ENCODE measurements around the gene NEURL1. TPM values are rescaled to one million over a fixed set of nuclear protein-coding genes. Genes with fewer than 3 reads are reported as not detected.
"Not testable (repeated sequence)": the region's sequence is repeated elsewhere in the genome, so short reads cannot be mapped to it uniquely, and the experiment has no call there.

Gene NEURL1
- total and polyA plus RNA-seq, 9 donors: 0.28 to 5.6 (median 3.1) TPM

DNA sequence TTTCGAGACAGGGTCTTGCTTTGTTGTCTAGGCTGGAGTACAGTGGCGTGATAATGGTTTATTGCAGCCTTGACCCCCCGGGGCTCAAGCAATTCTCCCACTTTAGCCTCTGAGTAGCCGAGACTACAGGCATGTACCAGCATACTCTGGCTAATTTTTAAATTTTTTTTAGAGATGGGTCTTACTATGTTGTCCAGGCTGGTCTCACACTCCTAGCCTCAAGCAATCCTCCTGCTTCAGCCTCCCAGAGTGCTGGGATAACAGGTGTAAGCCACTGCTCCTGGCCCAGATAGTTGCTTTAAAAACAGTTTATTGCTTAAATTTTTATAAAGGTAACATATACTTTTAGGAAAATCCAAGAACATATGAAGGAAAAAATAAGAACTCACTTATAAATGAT lies 26.3 kb downstream of the NEURL1 start:
- intact Hi-C loops (cut with DNase I): no loop called here
- Histone ChIP-seq H3K9me3 (no peaks in the 10 kb centered on the region), H3K36me3 (no peaks in the 10 kb centered on the region), H3K27me3 (no peaks in the 10 kb centered on the region), H3K4me3 (no peak overlapping the region), H3K4me1 (ENCODE audit: insufficient read depth) (peaks cover 1% of the 10 kb centered on the region), H3K27ac (no peak overlapping the region)
- WGBS, 3 donors: 45 to 75% (median 73%) methylated on average over 4 of the region's 4 CpGs
- DNase-seq: no peak
- TF ChIP-seq EP300 (IDR thresholded peaks at IDR 0.05) (no peak), POLR2A (IDR thresholded peaks at IDR 0.05) (no peak), CTCF (IDR thresholded peaks at IDR 0.05) (no peak)

DNA sequence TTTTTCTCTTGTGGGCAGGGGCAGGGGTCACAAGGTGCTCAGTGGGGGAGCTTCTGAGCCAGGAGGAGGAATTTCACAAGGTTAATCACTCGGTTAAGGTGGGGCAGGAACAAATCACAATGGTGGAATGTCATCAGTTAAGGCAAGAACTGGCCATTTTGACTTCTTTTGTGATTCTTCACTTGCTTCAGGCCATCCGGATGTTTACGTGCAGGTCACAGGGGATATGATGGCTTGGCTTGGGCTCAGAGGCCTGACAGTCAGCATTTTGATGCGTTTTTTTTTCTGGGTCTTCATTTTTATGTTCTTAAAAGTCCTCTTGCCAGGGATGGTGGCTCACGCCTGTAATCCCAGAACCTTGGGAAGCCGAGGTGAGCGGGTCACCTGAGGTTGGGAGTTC lies 28.5 kb downstream of the NEURL1 start:
- H3K4me3 ChIP-seq; DNase-seq; H3K27ac ChIP-seq; H3K36me3 ChIP-seq; intact Hi-C loops (cut with DNase I); H3K27me3 ChIP-seq; H3K9me3 ChIP-seq; H3K4me1 ChIP-seq (ENCODE audit: insufficient read depth): not testable (repeated sequence)
- 89 to 93% (median 90%) methylated on average over 7 of the region's 7 CpGs for WGBS, 3 donors

GRCh38 chr10:103523683-103524082 lies 30.2 kb downstream of the NEURL1 start:
- Histone ChIP-seq H3K27ac (no peak overlapping the region), H3K9me3 (no peaks in the 10 kb centered on the region), H3K36me3 (no peaks in the 10 kb centered on the region), H3K27me3 (no peaks in the 10 kb centered on the region), H3K4me1 (ENCODE audit: insufficient read depth) (no peaks in the 10 kb centered on the region), H3K4me3 (no peak overlapping the region)
- 88 to 95% (median 92%) methylated on average over 4 of the region's 4 CpGs for WGBS, 3 donors
- no peak for DNase-seq
- TF ChIP-seq EP300 (IDR thresholded peaks at IDR 0.05): no peak
- no peak for TF ChIP-seq CTCF (IDR thresholded peaks at IDR 0.05)
- intact Hi-C loops (cut with DNase I): no loop called here

- no peaks in the 10 kb centered on the region for H3K9me3 ChIP-seq
- no peaks in the 10 kb centered on the region for H3K27me3 ChIP-seq
- no peaks in the 10 kb centered on the region for H3K4me1 ChIP-seq (ENCODE audit: insufficient read depth)
- no peaks in the 10 kb centered on the region for H3K36me3 ChIP-seq
- no peak for DNase-seq
- no peak for TF ChIP-seq POLR2A (IDR thresholded peaks at IDR 0.05)
- intact Hi-C loops (cut with DNase I): no loop called here
- no peak overlapping the region for H3K4me3 ChIP-seq
- H3K27ac ChIP-seq: no peak overlapping the region
Observed at GRCh38 chr10:103525901-103526300, 32.4 kb downstream of the NEURL1 start.

DNA sequence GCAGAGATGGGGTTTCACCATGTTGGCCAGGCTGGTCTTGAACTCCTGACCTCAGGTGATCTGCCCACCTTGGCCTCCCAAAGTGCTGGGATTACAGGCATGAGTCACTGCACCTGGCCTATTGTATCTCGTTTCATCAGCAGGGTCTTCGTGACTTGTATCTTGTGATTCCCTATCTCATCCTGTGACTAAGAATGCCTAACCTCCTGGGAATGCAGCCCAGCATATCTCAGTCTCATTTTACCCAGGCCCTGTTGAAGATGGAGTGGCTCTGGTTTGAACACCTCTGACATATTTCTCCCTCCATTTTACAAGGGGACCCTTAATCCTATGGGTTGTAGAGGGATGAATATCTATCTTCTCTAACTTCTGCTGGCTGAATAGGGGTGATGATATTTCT lies 34.0 kb downstream of the NEURL1 start:
- 53 to 70% (median 58%) methylated on average over 2 of the region's 2 CpGs for WGBS, 3 donors
- DNase-seq; H3K4me3 ChIP-seq; H3K9me3 ChIP-seq; H3K27me3 ChIP-seq; intact Hi-C loops (cut with DNase I); H3K27ac ChIP-seq; H3K36me3 ChIP-seq; H3K4me1 ChIP-seq (ENCODE audit: insufficient read depth): not testable (repeated sequence)

- intact Hi-C loops (cut with DNase I): no loop called here
- Histone ChIP-seq H3K27ac (no peak overlapping the region), H3K9me3 (no peaks in the 10 kb centered on the region), H3K4me3 (no peak overlapping the region), H3K36me3 (no peaks in the 10 kb centered on the region), H3K4me1 (ENCODE audit: insufficient read depth) (no peaks in the 10 kb centered on the region), H3K27me3 (no peaks in the 10 kb centered on the region)
- TF ChIP-seq EP300 (IDR thresholded peaks at IDR 0.05) (no peak), POLR2A (IDR thresholded peaks at IDR 0.05) (no peak), CTCF (IDR thresholded peaks at IDR 0.05) (no peak)
- no peak for DNase-seq
Observed at GRCh38 chr10:103528549-103528948, 35.0 kb downstream of the NEURL1 start.

Data from ovary (tissue), 9 donors.